ENCODE data around the gene RDH11.

Gene RDH11

DNA sequence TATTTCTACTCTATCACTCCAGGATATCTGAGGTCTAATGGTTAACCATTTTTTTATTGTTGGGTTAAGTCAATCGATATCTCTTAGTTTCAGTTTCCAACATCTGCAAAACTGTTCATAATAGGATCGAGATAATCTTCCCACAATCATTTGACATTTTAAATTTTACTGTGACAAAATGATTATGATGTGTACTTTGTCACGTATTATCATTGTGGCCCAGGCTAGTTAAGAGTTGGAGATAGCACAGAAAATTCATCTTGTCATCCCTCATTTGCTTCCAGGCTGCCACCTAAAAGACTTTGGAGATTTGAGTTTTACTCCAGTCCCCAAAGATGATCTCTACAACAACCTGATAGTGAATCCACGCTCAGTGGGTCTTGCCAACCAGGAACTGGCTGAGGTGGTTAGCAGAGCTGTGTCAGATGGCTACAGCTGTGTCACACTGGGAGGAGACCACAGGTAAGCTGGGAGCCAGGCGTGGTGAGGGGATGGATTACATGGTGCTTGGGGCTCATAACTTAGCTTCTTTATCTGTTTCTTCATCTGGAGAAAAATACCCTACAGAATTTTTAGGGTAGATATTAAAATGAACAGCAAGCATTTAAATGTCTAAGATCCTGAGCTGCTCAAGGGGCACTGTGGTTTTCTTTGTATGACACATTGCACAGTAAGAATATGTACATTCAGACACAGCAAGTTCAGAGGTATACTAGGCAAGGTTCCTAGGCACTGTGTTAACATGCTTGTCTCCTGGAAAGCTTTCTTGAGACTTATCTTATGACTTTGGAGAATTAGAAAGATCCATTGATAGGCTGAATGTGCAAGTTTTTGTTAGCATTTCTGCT, 53.4 kb downstream of the RDH11 start:
- no peaks in the 10 kb centered on the region for H3K9me3 ChIP-seq (ENCODE audit: insufficient read depth, low read length, severe bottlenecking)
- DNase-seq (no peak), ATAC-seq (ENCODE audit: insufficient read depth, low read depth) (peak; percentile 47; the same call in 2 of the 3 replicates)
- H3K36me3 ChIP-seq (ENCODE audit: insufficient read depth, low read length), result peaks cover 16% of the 10 kb centered on the region; the same call in 1 of the 2 replicates
- TF ChIP-seq, protein P1, sequence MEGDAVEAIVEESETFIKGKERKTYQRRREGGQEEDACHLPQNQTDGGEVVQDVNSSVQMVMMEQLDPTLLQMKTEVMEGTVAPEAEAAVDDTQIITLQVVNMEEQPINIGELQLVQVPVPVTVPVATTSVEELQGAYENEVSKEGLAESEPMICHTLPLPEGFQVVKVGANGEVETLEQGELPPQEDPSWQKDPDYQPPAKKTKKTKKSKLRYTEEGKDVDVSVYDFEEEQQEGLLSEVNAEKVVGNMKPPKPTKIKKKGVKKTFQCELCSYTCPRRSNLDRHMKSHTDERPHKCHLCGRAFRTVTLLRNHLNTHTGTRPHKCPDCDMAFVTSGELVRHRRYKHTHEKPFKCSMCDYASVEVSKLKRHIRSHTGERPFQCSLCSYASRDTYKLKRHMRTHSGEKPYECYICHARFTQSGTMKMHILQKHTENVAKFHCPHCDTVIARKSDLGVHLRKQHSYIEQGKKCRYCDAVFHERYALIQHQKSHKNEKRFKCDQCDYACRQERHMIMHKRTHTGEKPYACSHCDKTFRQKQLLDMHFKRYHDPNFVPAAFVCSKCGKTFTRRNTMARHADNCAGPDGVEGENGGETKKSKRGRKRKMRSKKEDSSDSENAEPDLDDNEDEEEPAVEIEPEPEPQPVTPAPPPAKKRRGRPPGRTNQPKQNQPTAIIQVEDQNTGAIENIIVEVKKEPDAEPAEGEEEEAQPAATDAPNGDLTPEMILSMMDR (IDR thresholded peaks at IDR 0.05; ENCODE audit: borderline replicate concordance, extremely low read depth, low read length, poor library complexity, severe bottlenecking), result no peak
- TF ChIP-seq EZH2 (IDR thresholded peaks at IDR 0.05; ENCODE audit: borderline replicate concordance, low read depth, low read length, severe bottlenecking), result no peak
- H3K4me3 ChIP-seq (ENCODE audit: low read depth in 1 of 2, low read length in 2 of 2), result no peak overlapping the region
- H2AFZ ChIP-seq (ENCODE audit: low read depth, low read length), result no peak overlapping the region
- H3K27ac ChIP-seq (ENCODE audit: low read length), result no peak overlapping the region
- H3K9ac ChIP-seq (ENCODE audit: low read depth, low read length), result no peak overlapping the region
- no peaks in the 10 kb centered on the region for H3K79me2 ChIP-seq (ENCODE audit: insufficient read depth, low read length)
- H3K4me2 ChIP-seq (ENCODE audit: insufficient read depth, low read length), result no peak overlapping the region
- H3K4me1 ChIP-seq (ENCODE audit: insufficient read depth, low read length), result no peaks in the 10 kb centered on the region
- H4K20me1 ChIP-seq (ENCODE audit: insufficient read depth, low read length), result no peaks in the 10 kb centered on the region
- H3K27me3 ChIP-seq (ENCODE audit: insufficient read depth, low read length, poor library complexity), result no peaks in the 10 kb centered on the region

DNA sequence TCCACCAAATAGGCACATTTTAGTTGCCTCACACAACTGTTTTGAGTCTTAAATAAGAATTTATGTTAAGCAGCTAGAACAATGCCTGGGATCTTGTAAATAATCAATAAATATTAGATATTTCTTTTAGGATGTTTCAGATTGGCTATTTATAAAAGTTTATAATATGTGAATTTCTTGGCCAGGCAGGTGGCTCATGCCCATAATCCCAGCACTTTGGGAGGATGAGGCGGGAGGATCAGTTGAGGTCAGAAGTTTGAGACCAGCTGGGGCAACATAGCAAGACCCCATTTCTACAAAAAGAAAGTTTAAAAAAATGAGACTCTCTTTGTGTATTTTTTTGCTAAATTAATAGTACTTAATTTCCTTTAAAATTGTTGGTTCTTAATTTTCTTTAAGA, 54.1 kb downstream of the RDH11 start:
- Histone ChIP-seq H3K4me3 (ENCODE audit: low read depth in 1 of 2, low read length in 2 of 2) (no peak overlapping the region), H3K27me3 (ENCODE audit: insufficient read depth, low read length, poor library complexity) (no peaks in the 10 kb centered on the region), H3K9me3 (ENCODE audit: insufficient read depth, low read length, severe bottlenecking) (no peaks in the 10 kb centered on the region), H3K36me3 (ENCODE audit: insufficient read depth, low read length) (peaks cover 13% of the 10 kb centered on the region; the same call in 1 of the 2 replicates), H3K79me2 (ENCODE audit: insufficient read depth, low read length) (no peaks in the 10 kb centered on the region), H2AFZ (ENCODE audit: low read depth, low read length) (no peak overlapping the region), H3K4me2 (ENCODE audit: insufficient read depth, low read length) (no peak overlapping the region), H3K27ac (ENCODE audit: low read length) (no peak overlapping the region), H3K4me1 (ENCODE audit: insufficient read depth, low read length) (no peaks in the 10 kb centered on the region), H3K9ac (ENCODE audit: low read depth, low read length) (no peak overlapping the region), H4K20me1 (ENCODE audit: insufficient read depth, low read length) (no peaks in the 10 kb centered on the region)
- no peak for DNase-seq
- no peak for TF ChIP-seq EZH2 (IDR thresholded peaks at IDR 0.05; ENCODE audit: borderline replicate concordance, low read depth, low read length, severe bottlenecking)
- TF ChIP-seq, protein P1 (IDR thresholded peaks at IDR 0.05; ENCODE audit: borderline replicate concordance, extremely low read depth, low read length, poor library complexity, severe bottlenecking), result no peak
- ATAC-seq (ENCODE audit: insufficient read depth, low read depth), result no peak

DNA sequence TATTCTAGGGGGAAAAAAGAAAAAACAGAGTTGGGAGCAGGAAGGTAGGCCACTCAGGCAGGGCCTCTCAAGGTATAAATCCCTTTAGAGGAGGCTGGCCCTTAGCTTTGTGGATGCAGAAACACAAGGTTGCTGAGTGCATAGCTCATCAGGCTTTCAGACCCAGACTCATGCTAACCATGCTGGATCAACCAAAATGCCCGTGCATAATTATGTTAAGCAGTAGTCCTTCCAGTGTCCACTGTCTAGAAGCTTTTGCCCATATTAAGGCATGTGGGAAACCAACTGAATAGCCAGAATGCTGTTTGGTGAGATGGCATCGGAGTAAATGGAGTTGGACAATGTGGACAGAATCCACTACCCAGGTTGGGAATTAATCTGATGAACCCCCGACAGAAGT, 56.9 kb downstream of the RDH11 start:
- H3K9me3 ChIP-seq (ENCODE audit: insufficient read depth, low read length, severe bottlenecking), result no peaks in the 10 kb centered on the region
- H4K20me1 ChIP-seq (ENCODE audit: insufficient read depth, low read length), result no peaks in the 10 kb centered on the region
- no peaks in the 10 kb centered on the region for H3K4me1 ChIP-seq (ENCODE audit: insufficient read depth, low read length)
- ATAC-seq (ENCODE audit: insufficient read depth, low read depth) (no peak), DNase-seq (no peak)
- no peak overlapping the region for H3K9ac ChIP-seq (ENCODE audit: low read depth, low read length)
- TF ChIP-seq, protein P1 (IDR thresholded peaks at IDR 0.05; ENCODE audit: borderline replicate concordance, extremely low read depth, low read length, poor library complexity, severe bottlenecking), result no peak
- TF ChIP-seq EZH2 (IDR thresholded peaks at IDR 0.05; ENCODE audit: borderline replicate concordance, low read depth, low read length, severe bottlenecking), result no peak
- no peak overlapping the region for H3K4me2 ChIP-seq (ENCODE audit: insufficient read depth, low read length)
- H3K27me3 ChIP-seq (ENCODE audit: insufficient read depth, low read length, poor library complexity), result no peaks in the 10 kb centered on the region
- H2AFZ ChIP-seq (ENCODE audit: low read depth, low read length), result no peak overlapping the region
- no peaks in the 10 kb centered on the region for H3K79me2 ChIP-seq (ENCODE audit: insufficient read depth, low read length)
- H3K27ac ChIP-seq (ENCODE audit: low read length), result no peak overlapping the region
- H3K4me3 ChIP-seq (ENCODE audit: low read depth in 1 of 2, low read length in 2 of 2), result no peak overlapping the region
- no peaks in the 10 kb centered on the region for H3K36me3 ChIP-seq (ENCODE audit: insufficient read depth, low read length)
